Measurements from ENCODE around the gene BICD1. TPM values are rescaled to one million over a fixed set of nuclear protein-coding genes. Genes with fewer than 3 reads are reported as not detected.
A peak's percentile ranks its signal among the peaks of the same experiment; 100 is the strongest.

The BICD1 gene
- total RNA-seq, 1 donor from 2014 or later: 561 TPM

DNA sequence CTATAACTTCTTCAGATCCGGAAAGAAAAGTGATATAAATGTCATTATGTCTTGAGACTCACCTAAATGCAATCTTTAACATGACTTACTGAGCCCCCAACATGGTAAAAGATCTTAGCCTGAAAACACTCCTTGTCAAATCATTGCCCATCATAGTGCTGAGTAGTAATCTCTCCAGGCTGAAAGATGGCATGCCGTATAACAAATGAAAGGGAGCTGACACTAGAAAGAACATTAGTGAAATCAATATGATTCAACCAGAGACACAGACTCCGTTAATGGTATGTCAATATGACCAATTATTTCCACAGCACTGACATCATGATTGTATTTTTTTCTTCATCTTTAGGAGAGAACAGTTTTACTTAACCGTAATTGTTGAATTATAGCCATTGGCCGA, 54.4 kb downstream of the BICD1 start:
- Mint-ChIP-seq H3K36me3 (ENCODE audit: unreplicated experiment) (peaks cover 14% of the 10 kb centered on the region), H3K4me3 (ENCODE audit: unreplicated experiment) (peak overlapping the region; percentile 43), H3K9me3 (ENCODE audit: unreplicated experiment) (peaks cover 25% of the 10 kb centered on the region), H3K4me1 (ENCODE audit: low read depth, unreplicated experiment) (peaks cover 72% of the 10 kb centered on the region), H3K27me3 (ENCODE audit: unreplicated experiment) (peaks cover 14% of the 10 kb centered on the region), H3K27ac (ENCODE audit: unreplicated experiment) (peak overlapping the region; percentile 87)
- no peak for DNase-seq
- no peak for TF ChIP-seq CTCF (IDR thresholded peaks at IDR 0.05; ENCODE audit: partially characterized antibody, unreplicated experiment)

DNA sequence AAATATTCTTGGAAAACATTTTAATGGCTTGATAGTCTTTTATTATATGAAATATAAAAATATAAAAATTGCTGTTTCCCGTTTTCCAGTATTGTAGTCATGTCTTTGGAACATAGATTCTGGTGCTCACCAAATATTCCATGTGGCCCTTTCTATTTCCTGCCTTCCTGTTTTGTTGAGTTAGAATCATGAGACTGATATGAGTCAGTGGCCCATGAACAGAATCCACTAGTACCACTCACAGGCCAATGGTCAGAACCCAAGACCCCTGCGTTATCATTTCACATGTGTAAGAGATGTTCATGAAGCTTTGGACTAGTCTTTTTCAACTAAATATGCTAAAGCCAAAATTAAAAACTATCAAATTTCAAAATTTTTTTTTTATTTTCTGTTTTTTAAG, 56.9 kb downstream of the BICD1 start:
- peaks cover 12% of the 10 kb centered on the region for H3K27me3 Mint-ChIP-seq (ENCODE audit: unreplicated experiment)
- no peak overlapping the region for H3K4me3 Mint-ChIP-seq (ENCODE audit: unreplicated experiment)
- H3K9me3 Mint-ChIP-seq (ENCODE audit: unreplicated experiment): peaks cover 32% of the 10 kb centered on the region
- no peak for TF ChIP-seq CTCF (IDR thresholded peaks at IDR 0.05; ENCODE audit: partially characterized antibody, unreplicated experiment)
- DNase-seq: no peak
- H3K4me1 Mint-ChIP-seq (ENCODE audit: low read depth, unreplicated experiment): peaks cover 61% of the 10 kb centered on the region
- peaks cover 14% of the 10 kb centered on the region for H3K36me3 Mint-ChIP-seq (ENCODE audit: unreplicated experiment)
- peak overlapping the region; percentile 28 for H3K27ac Mint-ChIP-seq (ENCODE audit: unreplicated experiment)

DNA sequence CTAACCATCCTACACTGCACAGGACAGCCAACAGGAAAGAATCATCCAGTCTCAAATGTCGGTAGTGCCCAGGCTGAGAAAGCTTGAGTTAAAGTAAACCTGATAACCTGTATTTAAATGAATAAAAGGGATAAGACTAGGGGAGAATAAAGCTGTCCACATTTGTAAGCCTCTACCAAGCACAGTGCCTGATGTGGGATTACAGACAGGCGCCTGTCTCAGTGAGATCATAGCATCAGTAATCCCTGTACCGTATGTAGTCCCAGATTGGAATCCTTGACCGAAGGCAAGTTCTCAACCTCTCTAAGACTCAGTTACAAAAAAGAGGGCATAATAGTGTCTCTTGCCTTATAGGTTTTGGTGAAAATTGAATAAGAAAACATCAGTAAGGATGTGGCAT, 59.9 kb downstream of the BICD1 start:
- H3K27me3 Mint-ChIP-seq (ENCODE audit: unreplicated experiment): peaks cover 11% of the 10 kb centered on the region
- peaks cover 14% of the 10 kb centered on the region for H3K36me3 Mint-ChIP-seq (ENCODE audit: unreplicated experiment)
- H3K9me3 Mint-ChIP-seq (ENCODE audit: unreplicated experiment): peaks cover 31% of the 10 kb centered on the region
- H3K27ac Mint-ChIP-seq (ENCODE audit: unreplicated experiment): peak overlapping the region; percentile 66
- no peak for TF ChIP-seq CTCF (IDR thresholded peaks at IDR 0.05; ENCODE audit: partially characterized antibody, unreplicated experiment)
- no peak overlapping the region for H3K4me3 Mint-ChIP-seq (ENCODE audit: unreplicated experiment)
- DNase-seq: no peak
- peaks cover 44% of the 10 kb centered on the region for H3K4me1 Mint-ChIP-seq (ENCODE audit: low read depth, unreplicated experiment)

DNA sequence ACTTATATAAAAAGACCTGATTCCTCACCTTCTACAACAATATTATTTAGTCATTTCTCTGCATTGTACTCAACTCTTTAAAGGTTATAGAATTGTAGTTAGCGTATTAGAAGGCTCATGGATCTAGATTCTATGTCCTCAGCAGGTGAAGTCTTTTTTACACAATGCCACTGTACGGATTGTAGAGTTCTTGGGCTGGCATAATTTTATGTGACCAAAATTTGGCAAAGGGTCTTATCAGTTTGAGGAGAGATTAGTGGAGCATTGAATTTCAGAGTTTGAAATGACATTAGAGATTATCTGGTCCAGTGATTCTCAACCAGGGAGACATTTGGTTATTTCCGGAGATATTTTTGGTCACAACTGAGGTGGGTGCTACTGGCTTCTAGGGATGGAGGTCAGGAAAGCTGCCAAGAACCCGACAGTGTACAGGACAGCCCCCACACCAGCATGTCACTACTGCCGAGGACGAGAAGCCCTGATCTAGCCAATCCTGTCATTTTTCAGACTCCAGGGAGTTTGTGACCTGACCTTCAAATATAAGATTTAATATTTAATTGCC, 63.9 kb downstream of the BICD1 start:
- DNase-seq: no peak
- H3K9me3 Mint-ChIP-seq (ENCODE audit: unreplicated experiment): peaks cover 21% of the 10 kb centered on the region
- no peak for TF ChIP-seq CTCF (IDR thresholded peaks at IDR 0.05; ENCODE audit: partially characterized antibody, unreplicated experiment)
- H3K4me3 Mint-ChIP-seq (ENCODE audit: unreplicated experiment): peak overlapping the region; percentile 47
- H3K4me1 Mint-ChIP-seq (ENCODE audit: low read depth, unreplicated experiment): peaks cover 33% of the 10 kb centered on the region
- H3K27me3 Mint-ChIP-seq (ENCODE audit: unreplicated experiment): peaks cover 6% of the 10 kb centered on the region
- peaks cover 3% of the 10 kb centered on the region for H3K36me3 Mint-ChIP-seq (ENCODE audit: unreplicated experiment)
- H3K27ac Mint-ChIP-seq (ENCODE audit: unreplicated experiment): peak overlapping the region; percentile 50

GRCh38 chr12:32171211-32171610, 64.6 kb downstream of the BICD1 start:
- peaks cover 7% of the 10 kb centered on the region for H3K27me3 Mint-ChIP-seq (ENCODE audit: unreplicated experiment)
- peaks cover 35% of the 10 kb centered on the region for H3K4me1 Mint-ChIP-seq (ENCODE audit: low read depth, unreplicated experiment)
- DNase-seq: no peak
- no peaks in the 10 kb centered on the region for H3K36me3 Mint-ChIP-seq (ENCODE audit: unreplicated experiment)
- peak overlapping the region; percentile 46 for H3K4me3 Mint-ChIP-seq (ENCODE audit: unreplicated experiment)
- TF ChIP-seq CTCF (IDR thresholded peaks at IDR 0.05; ENCODE audit: partially characterized antibody, unreplicated experiment): no peak
- H3K27ac Mint-ChIP-seq (ENCODE audit: unreplicated experiment): peak overlapping the region; percentile 50
- H3K9me3 Mint-ChIP-seq (ENCODE audit: unreplicated experiment): peaks cover 19% of the 10 kb centered on the region

Data from glutamatergic neuron (in vitro differentiated cells).